HEK293T (cell line): ENCODE data around the gene GRK1.
"Not testable (repeated sequence)": the region's sequence is repeated elsewhere in the genome, so short reads cannot be mapped to it uniquely, and the experiment has no call there.

Source experiments
- CTCF ChIA-PET: fragments of 350-600 bp; formaldehyde crosslinking; extraction: SDS; loops from one replicate; lab custom pipeline; 2021; ENCODE audit warnings: antibody characterized with exemption, inconsistent platforms; lab: Yijun Ruan, JAX
- POLR2A ChIA-PET: fragments of 350-600 bp; formaldehyde crosslinking; extraction: SDS; loops from one replicate; lab custom pipeline; 2020; ENCODE audit warnings: antibody characterized with exemption, inconsistent platforms; lab: Yijun Ruan, JAX
- DNase-seq: peaks from one replicate; pipeline ENCODE4 v3.0.0; 2012; ENCODE audit warnings: mixed read lengths; ENCODE audit errors: extremely low spot score
- ARNT ChIP-seq: fragments of 450-650 bp; IDR thresholded peaks from 2 replicates; pipeline ENCODE4 v1.6.1; 2017; ENCODE audit warnings: mild to moderate bottlenecking
- BHLHE40 ChIP-seq: fragments of 450-650 bp; IDR thresholded peaks from 2 replicates; pipeline ENCODE4 v1.6.1; 2016; ENCODE audit warnings: mild to moderate bottlenecking, moderate library complexity, borderline replicate concordance
- CTBP1 ChIP-seq: fragments of 450-650 bp; IDR thresholded peaks from 2 replicates; pipeline ENCODE4 v1.6.1; 2016; ENCODE audit warnings: borderline replicate concordance
- ELF4 ChIP-seq: fragments of 450-650 bp; IDR thresholded peaks from 2 replicates; pipeline ENCODE4 v1.6.1; 2017; ENCODE audit warnings: antibody characterized with exemption
- FOXA1 ChIP-seq: fragments of 450-650 bp; IDR thresholded peaks from 2 replicates; pipeline ENCODE4 v1.6.1; 2016; ENCODE audit warnings: mild to moderate bottlenecking
- FOXK2 ChIP-seq: fragments of 450-650 bp; IDR thresholded peaks from 2 replicates; pipeline ENCODE4 v1.6.1; 2016; ENCODE audit warnings: mild to moderate bottlenecking
- FOXM1 ChIP-seq: fragments of 450-650 bp; IDR thresholded peaks from 2 replicates; pipeline ENCODE4 v1.6.1; 2017; ENCODE audit warnings: mild to moderate bottlenecking, borderline replicate concordance
- HDGF ChIP-seq: fragments of 450-650 bp; IDR thresholded peaks from 2 replicates; pipeline ENCODE4 v1.6.1; 2017; ENCODE audit warnings: antibody characterized with exemption, borderline replicate concordance
- L3MBTL2 ChIP-seq: fragments of 450-650 bp; conservative IDR thresholded peaks from 2 replicates; pipeline ENCODE4 v1.6.1; 2016; ENCODE audit warnings: mild to moderate bottlenecking
- LEF1 ChIP-seq: fragments of 450-650 bp; IDR thresholded peaks from 2 replicates; pipeline ENCODE4 v1.6.1; 2017; ENCODE audit warnings: mild to moderate bottlenecking, borderline replicate concordance
- NFRKB ChIP-seq: fragments of 450-650 bp; IDR thresholded peaks from 2 replicates; pipeline ENCODE4 v1.6.1; 2016; ENCODE audit warnings: mild to moderate bottlenecking, moderate library complexity
- SP1 ChIP-seq: fragments of 450-650 bp; IDR thresholded peaks from 2 replicates; pipeline ENCODE4 v1.6.1; 2017
- SUZ12 ChIP-seq: fragments of 450-650 bp; IDR thresholded peaks from 2 replicates; pipeline ENCODE4 v1.6.1; 2016; ENCODE audit warnings: mild to moderate bottlenecking
- TARDBP ChIP-seq: fragments of 450-650 bp; IDR thresholded peaks from 2 replicates; pipeline ENCODE4 v1.6.1; 2016
- ZNF384 ChIP-seq: fragments of 450-650 bp; IDR thresholded peaks from 2 replicates; pipeline ENCODE4 v1.6.1; 2016
- TF ChIP-seq, protein P1 (sequence below): fragments of 450-650 bp; IDR thresholded peaks from 2 replicates; pipeline ENCODE4 v1.6.1; 2016

Gene GRK1

DNA sequence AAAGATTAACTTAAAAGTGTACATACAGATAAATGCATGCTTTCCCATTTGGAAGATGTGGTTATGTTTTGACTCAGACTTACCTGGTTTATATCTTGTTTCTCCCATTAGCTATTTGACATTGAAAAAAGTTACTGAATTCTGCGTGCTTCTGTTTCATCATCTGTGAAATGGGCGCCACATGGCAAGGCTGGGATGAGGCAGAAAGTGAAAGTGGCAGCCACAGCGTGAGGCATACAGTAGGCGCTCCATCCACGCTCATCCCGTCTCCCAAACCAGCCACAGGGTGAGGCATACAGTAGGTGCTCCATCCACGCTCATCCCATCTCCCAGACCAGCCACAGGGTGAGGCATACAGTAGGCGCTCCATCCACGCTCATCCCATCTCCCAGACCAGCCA is 78.0 kb downstream of the GRK1 start:
- ChIA-PET POLR2A (no interaction called here), CTCF (no interaction called here)
- no peak for DNase-seq
- no peak for TF ChIP-seq SP1
- no peak for TF ChIP-seq ELF4
- no peak for TF ChIP-seq ZNF384
- no peak for TF ChIP-seq NFRKB
- no peak for TF ChIP-seq FOXK2
- no peak for TF ChIP-seq LEF1
- no peak for TF ChIP-seq FOXA1
- no peak for TF ChIP-seq L3MBTL2
- TF ChIP-seq, protein P1, sequence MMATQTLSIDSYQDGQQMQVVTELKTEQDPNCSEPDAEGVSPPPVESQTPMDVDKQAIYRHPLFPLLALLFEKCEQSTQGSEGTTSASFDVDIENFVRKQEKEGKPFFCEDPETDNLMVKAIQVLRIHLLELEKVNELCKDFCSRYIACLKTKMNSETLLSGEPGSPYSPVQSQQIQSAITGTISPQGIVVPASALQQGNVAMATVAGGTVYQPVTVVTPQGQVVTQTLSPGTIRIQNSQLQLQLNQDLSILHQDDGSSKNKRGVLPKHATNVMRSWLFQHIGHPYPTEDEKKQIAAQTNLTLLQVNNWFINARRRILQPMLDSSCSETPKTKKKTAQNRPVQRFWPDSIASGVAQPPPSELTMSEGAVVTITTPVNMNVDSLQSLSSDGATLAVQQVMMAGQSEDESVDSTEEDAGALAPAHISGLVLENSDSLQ: no peak
- TF ChIP-seq HDGF: no peak
- TF ChIP-seq BHLHE40: no peak

DNA sequence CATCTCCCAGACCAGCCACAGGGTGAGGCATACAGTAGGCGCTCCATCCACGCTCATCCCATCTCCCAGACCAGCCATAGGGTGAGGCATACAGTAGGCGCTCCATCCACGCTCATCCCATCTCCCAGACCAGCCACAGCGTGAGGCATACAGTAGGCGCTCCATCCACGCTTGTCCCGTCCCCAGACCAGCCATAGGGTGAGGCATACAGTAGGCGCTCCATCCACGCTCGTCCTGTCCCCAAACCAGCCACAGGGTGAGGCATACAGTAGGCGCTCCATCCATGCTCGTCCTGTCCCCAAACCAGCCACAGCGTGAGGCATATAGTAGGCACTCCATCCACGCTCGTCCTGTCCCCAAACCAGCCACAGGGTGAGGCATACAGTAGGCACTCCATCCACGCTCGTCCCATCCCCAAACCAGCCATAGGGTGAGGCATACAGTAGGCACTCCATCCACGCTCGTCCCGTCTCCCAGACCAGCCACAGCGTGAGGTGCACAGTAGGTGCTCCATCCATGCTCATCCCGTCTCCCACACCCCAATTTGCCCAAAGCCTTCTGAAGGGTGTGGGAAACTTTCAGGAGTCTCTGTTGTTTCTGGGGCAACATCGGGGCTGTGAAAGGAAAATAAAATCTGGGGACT is 78.6 kb downstream of the GRK1 start:
- CTCF ChIA-PET: not testable (repeated sequence)

DNA sequence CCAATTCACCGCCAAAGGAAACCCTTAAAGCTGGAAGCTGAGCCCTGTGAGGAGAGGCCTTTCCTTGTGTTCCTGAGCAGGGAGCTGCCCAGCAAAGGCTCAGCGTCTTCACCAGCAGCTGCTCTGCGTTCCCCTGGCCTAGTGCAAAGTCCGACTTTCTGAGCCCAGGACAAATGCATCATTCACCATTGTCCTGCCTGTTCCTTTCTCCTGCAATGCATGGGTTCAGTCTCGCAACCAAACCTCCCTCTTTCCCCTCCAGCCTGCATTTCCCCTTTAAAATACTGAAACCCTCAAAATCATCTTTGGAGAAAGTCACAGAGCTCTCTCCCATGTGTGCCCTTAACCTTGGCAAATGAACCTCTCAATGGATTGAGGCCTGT is 79.1 kb downstream of the GRK1 start:
- no peak for DNase-seq
- ChIA-PET POLR2A (no interaction called here), CTCF (no interaction called here)
- no peak for TF ChIP-seq LEF1
- no peak for TF ChIP-seq FOXK2
- no peak for TF ChIP-seq TARDBP

More for the DNA sequence above, 78.6 kb downstream of the GRK1 start:
- POLR2A ChIA-PET, DNase-seq: not testable (repeated sequence)

DNA sequence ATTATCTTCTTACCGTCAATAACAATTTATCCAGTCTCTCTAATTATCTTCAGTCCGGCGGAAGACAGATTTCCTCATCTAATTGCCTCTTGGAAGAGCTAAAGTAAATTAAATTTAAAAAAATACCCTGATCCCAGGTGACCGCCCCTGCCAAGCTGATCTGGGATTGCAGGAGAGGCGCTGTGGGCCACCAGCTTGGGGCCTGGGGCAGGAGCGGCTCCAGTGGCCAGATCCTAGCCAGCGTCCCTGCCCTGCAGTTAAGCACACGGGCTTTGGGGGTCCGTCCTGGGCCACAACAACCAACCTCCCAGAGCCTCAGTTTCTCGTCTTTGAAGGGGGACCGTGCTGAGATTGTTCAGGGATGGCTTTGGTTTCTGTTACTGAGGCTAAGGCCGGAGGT is 79.7 kb downstream of the GRK1 start:
- POLR2A ChIA-PET: no interaction called here

DNA sequence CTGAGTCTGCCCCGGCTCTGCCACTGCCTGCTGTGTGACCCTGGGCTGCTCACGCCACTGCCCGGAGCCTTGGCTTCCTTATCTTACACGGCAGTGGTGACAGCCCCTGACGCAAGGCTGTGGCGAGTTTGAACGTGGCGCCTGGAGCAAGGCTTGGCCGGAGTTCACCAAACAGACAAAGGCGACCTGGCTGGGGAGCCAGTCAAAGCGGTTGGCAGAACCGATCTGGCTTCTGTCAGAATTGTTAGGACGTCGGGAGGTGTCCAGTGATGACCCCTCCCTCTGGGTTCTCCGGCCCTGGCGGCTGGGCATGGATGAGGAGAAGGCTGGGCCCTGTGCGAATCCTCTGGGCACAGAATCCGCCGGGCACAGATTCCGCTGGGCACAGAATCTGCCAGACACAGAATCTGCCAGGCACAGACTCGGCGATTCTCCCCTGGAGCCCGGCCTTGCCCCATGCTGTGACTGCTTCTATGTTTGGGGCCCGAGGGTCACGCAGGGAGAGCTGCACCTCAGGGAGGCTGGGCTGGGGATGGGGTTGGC is 80.3 kb downstream of the GRK1 start:
- ChIA-PET CTCF (no interaction called here), POLR2A (no interaction called here)
- no peak for TF ChIP-seq ELF4
- no peak for TF ChIP-seq TARDBP
- TF ChIP-seq LEF1: no peak
- TF ChIP-seq ZNF384: no peak
- no peak for TF ChIP-seq FOXM1
- TF ChIP-seq ARNT: no peak
- no peak for TF ChIP-seq SP1
- no peak for TF ChIP-seq NFRKB
- no peak for TF ChIP-seq CTBP1
- TF ChIP-seq SUZ12: no peak
- no peak for TF ChIP-seq BHLHE40
- no peak for TF ChIP-seq L3MBTL2
- no peak for TF ChIP-seq FOXK2
- TF ChIP-seq, protein P1: no peak
- no peak for TF ChIP-seq HDGF
- no peak for TF ChIP-seq FOXA1
- no peak for DNase-seq

More for the DNA sequence above, 79.7 kb downstream of the GRK1 start:
- CTCF ChIA-PET: no interaction called here
- DNase-seq: no peak
- TF ChIP-seq SUZ12 (no peak), FOXK2 (no peak), HDGF (no peak), FOXA1 (no peak), NFRKB (no peak), BHLHE40 (no peak), ARNT (no peak), SP1 (no peak), ELF4 (no peak)
- TF ChIP-seq, protein P1: no peak

DNA sequence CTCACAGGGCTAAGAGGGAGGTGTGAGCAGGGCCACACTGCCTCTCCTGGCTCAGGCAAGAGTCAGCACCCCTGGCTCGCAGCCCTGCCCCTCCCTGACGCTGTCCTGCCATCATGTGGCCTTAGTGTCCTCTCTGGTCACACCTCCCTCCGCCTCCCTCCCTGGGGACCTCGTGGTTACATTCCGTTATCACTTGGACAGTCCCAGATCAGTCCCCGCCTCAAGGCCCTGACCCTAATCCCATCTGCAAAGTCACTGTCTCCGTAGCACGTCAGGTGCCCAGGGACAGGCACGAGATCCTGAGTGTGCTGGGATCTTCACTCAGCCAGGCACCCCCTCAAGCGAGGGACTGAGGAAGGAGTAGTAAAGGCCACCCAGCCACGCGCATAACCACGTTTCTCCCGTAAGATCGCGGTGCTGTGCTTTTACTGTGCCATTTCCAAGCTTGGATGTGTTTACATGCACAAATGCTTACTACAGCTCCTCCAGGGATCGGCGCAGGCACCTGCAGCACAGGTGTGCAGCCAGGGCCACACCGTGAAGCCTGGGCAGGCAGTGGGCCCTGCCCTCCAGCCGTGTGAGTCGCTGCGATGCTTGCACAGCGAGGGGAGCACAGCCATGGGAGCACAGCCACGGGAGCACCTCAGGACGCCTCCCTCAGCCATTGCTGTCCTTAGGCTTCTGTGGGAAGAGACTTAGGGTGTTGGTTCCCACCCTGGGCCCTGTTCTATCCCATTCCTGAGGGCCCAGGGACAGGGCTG is 81.3 kb downstream of the GRK1 start:
- TF ChIP-seq FOXA1 (no peak), ARNT (no peak), SP1 (no peak)
- ChIA-PET POLR2A (no interaction called here), CTCF (no interaction called here)
- no peak for DNase-seq

DNA sequence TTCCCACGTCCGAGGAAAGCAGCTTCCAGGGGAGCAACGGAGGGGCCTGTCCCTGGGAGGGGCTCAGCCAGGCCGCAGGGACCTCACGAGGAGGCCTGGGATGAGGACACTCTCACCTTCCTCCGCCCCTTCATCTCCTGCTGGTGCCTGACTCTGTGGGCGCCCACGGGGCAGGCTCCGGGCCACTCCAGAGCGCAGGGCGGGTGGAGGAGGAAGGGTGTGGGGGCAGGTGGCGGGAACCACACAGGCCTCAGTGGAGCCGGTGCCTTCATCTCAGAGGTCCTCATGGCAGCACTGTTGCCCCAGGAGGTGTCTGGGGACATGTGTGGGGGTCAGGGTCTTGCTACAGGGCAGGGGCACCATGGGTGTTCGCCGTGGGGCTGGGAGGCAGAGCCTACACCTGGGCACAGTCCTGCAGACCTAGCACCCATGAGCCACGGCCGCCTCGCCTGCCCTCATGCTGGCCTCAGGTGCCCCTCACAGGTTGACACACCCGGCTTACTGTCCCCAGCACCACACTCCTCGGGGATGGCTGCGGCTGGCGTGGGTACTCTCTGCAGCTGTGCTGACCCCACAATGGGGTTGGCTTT is 81.9 kb downstream of the GRK1 start:
- DNase-seq: no peak
- POLR2A ChIA-PET: no interaction called here
- CTCF ChIA-PET: no interaction called here
- TF ChIP-seq FOXA1 (no peak), FOXK2 (no peak), ELF4 (no peak), NFRKB (no peak)
